GM19025 (cell line): ENCODE measurements around the gene TEKTIP1.
"Not testable (repeated sequence)": the region's sequence is repeated elsewhere in the genome, so short reads cannot be mapped to it uniquely, and the experiment has no call there.

Experiments
- ATAC-seq: cut with Tn5 transposase; IDR thresholded peaks from one replicate; pipeline ENCODE4 v1.9.1; 2021; ENCODE audit warnings: mild to moderate bottlenecking, low read depth, moderate library complexity; ENCODE audit not compliant: unreplicated experiment

The TEKTIP1 gene

DNA sequence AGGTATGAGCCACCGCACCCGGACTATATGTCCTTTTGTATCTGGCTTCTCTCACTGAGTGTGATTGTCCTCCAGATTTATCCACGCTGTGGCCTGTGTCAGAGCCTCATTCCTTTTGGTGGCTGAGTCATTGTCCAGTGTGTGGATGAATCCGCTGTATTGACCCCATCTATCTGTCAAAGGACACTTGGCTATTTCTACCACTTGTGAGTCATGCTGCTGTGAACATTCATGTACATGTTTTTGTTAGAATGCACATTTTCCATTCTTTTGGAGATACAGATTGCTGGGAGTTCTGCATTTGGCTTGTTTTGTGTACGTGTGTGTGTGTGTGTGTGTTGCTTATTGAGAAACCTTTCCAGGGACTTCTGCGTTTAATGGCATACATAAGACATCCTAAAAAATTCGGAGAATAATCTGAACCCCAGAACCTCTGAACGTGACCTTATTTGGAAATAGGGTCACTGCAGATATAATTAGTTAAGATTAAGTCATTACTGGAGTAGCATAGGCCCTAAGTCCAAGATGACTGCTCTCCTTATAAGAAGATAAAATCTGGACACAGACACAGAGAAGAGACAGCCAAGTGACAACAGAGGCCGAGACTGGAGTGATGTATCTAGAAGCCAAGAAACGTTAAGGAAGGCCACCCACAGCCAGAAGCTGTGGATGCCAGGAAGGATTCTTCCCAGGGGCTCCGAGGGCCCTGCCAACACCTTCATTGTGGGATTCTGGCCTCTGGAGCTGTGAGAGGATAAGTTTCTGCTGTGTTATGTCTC is 41.4 kb downstream of the TEKTIP1 start:
- no peak for ATAC-seq

DNA sequence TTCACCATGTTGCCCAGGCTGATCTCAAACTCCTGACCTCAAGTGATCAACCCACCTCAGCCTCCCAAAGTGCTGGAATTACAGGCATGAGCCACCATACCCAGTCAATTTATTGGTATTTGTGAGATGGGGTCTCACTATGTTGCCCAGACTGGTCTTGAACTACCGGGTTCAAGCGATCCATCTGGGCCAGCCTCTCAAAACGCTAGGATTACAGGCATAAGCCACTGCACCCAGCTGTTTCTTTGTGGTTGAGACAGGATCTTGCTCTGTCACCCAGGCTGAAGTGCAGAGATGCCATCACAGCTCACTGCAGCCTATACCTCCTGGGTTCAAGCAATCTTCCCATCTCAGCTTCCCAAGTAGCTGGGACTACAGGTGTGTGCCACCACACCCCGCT is 42.8 kb downstream of the TEKTIP1 start:
- not testable (repeated sequence) for ATAC-seq

DNA sequence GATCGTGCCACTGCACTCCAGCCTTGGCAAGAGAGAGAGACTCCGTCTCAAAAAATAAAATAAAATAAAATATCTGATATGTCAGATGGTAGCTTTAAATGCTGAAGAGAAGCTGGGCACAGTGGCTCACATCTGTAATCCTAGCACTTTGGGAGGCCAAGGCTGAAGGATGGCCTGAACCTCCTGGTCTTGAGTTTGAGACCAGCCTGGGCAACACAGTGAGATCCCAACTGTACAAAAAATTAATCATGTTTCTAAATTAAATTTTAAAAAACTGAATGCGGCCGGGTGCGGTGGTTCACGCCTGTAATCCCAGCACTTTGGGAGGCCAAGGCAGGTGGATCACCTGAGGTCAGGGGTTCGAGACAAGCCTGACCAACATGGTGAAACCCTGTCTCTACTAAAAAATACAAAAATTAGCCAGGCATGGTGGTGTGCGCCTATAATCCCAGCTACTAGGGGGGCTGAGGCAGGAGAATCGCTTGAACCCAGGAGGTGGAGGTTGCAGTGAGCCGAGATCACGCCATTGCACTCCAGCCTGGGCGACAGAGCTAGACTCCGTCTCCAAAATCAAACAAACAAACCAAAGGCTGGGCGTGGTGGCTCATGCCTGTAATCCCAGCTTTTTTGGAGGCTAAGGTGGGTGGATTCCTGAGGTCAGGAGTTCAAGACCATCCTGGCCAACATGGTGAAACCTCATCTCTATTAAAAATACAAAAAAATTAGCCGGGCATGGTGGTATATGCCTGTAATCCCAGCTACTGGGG is 45.2 kb downstream of the TEKTIP1 start:
- not testable (repeated sequence) for ATAC-seq

DNA sequence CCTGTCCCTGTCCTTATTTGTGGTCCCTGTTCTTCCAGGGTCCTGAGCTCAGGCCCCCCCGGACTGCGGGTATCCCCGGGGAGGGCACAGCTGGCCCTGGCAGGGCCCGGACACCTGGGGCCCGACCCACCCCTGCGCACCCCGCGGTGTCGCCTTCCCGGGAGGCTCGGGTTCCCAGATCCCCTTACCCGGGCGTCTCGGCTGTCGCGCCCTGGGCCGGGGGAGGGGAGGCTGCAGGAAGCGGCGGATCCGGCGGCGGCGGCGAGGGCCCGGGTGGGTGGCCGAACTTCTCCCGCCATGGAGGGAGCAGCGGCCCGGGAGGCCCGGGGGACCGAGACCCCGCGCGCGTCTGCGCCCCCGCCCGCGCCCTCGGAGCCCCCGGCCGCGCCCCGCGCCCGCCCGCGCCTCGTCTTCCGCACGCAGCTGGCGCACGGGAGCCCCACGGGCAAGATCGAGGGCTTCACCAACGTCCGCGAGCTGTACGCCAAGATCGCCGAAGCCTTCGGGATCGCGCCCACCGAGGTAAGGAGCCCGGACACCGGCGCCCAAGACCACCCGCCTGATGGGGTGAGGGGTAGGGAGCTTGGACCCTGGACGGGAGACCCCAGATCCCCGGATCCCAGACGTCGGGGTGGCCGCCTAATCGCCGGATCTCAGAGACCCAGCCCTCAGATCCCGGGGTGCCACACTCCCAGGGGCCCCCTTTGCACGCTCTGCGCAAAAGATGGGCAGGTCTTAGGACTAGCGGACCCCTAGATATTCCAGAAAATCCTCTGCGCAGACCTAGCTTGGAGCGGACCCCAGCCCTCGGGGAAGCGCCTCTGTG is 46.5 kb downstream of the TEKTIP1 start, which contains the start of gene GIPC3:
Gene GIPC3, plus strand, starts transcription at position 178 of the 826 bp plus-strand sequence. Its CDS starts 120 bp downstream, at position 298.
- ATAC-seq: no peak

DNA sequence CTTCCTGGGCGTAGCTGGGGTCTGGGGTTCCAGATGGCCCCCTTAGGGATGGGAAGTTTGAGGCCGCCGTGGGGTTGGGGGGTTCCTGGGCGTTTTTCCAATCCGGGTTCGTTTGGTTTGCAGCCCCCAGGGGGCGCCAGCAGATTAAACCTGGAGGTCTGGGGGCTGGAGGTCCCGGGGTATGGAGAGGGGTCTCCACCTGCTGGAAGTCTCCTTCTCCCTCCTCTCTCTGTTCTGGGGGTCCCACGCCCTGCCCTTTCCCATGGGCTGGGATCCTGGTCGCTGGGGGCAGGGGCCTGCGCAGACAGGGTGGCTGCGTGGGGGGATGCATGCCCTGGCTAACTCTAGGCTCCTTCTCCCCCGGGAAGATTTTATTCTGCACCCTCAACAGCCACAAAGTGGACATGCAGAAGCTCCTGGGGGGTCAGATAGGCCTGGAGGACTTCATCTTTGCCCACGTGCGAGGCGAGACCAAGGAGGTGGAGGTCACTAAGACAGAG is 47.2 kb downstream of the TEKTIP1 start:
- no peak for ATAC-seq

DNA sequence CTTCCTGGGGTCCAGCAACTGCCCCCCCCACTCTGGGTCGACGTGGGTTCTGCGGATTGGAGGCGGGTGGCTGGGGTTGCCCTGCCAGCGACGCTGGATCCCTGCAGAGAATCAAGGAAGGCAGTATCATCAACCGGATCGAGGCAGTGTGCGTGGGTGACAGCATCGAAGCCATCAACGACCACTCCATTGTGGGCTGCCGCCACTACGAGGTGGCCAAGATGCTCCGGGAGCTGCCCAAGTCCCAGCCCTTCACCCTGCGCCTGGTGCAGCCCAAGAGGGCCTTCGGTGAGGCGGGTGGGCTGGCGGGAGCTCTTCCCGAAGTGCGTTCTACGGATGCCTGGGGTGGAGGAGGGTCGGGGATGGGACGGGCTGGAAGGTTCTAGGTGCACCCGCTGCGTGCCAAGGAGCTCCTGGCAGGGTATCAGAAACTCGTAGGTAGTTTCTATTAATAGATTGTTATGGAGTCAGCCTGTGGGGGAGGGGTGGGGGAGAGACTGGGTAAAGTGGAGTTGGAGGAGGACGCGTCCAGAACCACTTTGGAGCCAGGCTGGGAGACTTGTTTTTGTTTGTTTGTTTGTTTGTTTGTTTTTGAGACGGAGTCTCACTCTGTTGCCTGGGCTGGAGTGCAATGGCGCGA is 47.9 kb downstream of the TEKTIP1 start:
- no peak for ATAC-seq

DNA sequence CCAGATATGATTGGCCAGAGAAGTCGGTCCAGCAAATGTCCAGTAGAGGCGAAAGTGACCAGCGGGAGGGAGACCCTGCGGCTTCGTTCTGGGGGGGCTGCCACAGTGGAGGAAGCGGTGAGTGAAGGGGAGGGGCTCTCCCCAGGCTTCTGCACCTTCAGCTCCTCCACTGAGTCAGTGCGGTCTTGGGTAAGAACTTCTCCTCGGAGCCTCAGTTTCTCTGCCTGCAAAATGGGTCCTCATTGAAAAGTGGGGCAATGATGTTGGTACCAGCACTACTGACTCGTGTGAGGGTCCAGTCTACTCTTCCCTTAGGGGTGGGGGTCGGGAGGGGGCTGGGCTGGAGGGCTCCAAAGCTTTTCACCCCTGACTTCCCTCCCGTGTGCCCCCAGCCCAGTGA is 50.5 kb downstream of the TEKTIP1 start:
- no peak for ATAC-seq

DNA sequence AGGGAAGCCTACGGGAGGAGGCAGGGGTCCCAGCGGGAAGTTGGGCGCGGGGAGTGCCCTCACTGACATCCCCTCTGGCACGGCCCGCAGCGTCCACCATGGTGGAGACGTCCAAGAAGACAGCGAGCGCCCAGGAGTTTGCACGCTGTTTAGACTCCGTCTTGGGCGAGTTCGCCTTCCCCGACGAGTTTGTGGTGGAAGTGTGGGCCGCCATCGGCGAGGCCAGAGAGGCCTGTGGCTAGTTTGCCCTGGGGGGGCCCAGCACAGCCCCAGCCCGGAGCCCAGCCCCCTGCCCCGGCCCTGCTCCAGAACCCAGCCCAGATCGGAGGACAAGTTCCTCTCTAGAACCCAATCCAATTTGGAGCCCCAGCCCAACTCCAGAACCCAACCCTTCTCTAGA is 51.0 kb downstream of the TEKTIP1 start:
- ATAC-seq: no peak

DNA sequence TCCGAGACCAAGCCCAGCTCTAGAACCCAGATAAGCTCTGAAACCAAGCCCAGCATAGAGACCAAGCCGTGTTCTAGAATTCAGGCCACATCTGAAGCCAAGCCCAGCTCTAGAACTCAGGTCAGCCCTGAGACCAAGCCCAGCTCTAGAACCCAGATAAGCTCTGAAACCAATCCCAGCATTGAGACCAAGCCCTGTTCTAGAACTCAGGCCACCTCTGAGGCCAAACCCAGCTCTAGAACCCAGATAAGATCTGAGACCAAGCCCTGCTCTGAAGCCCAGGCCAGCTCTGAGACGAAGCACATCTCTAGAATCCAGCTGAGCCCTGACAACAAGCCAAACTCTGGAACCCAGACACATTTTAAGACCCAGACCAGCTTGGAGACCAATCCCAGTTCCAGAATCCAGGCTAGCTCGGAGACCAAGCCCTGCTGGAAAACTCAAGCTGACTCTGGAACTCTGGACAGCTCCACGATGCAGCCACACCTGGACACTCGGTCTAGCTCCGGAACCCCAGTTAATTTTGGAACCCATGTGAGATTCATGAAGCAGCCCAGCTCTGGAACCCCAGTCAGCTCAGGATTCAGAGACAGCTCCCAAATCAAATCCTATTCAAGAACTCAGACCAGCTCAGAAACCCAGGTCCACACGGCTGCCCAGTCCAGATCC is 52.2 kb downstream of the TEKTIP1 start:
- ATAC-seq: no peak

DNA sequence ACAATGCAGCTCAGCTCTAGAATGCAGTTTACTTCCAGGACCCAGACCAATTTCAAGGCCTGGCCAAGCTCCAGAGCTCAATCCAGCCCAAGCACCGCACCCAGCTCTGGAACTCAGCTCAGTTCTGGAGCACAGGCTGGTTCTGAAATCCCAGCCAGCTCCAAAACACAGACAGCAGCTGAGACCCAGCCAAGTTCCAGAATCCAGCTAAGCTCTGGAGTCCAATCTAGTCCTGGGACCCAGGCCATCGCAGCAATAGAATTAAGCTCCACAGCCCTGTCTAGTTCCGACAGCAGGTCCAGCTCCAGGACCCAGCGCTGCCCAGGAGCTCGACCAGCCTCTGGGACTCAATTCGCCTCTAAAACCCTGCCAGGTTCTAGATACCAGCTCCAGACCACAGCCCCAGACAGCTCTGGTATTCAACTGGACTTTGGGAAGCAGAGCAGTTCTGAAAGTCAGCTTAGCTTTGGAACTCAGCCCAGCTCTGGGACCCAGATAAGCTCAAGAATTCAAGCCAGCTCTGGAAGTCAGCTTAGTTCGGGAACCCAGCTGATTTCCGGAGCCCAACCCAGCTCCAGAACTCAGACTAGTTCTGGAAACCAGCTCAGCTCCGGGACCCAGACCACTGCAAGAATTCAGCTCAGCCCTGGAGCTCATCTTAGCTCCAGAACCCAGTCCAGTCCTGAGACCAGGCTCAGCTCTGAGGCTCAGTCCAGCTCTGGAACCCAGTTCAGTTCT is 53.1 kb downstream of the TEKTIP1 start:
- no peak for ATAC-seq

DNA sequence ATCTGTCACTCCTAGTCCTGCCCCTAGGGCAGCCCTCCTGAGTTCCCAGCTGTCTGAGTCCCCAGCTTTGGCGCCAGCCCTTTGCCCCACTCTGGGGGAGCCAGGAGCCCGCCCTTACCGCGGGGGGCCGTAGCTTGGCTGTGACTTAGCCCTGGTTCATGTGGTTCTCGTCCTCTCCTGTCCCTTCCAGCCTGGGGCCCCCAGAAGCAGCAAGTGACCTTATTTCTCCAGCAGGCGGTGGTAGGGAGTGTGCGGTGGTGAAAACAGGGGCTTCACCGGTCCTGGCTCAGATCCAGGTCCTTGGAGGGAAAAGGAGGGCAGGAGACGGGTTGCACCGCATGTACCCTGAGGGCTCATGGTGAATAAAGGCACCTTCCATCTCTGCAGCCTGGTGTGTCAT is 54.2 kb downstream of the TEKTIP1 start:
- no peak for ATAC-seq
